Cardiac septum (tissue), 1 donor: ENCODE measurements around the gene CD47. TPM values are rescaled to one million over a fixed set of nuclear protein-coding genes. Genes with fewer than 3 reads are reported as not detected.

Source experiments
- DNase-seq: peaks from one replicate; pipeline ENCODE4 v3.0.0-alpha.2; 2020; ENCODE audit warnings: low spot score
- intact Hi-C: fragments of 100-400 bp; cut with DNase I; formaldehyde crosslinking; loops from one replicate; pipeline ENCODE4 v1.14.0; 2022
- total RNA-seq: library from RNA; stranded (reverse); fragmentation: NEBNext Ultra II Directional; extraction: Animal tissue kit (Norgen Biotek cat#: 25700); gene quantifications from one replicate; pipeline ENCODE4 v1.2.1, GENCODE V29; 2021
- donor health status: DM: no; HTN: no; CAD: no.

Gene CD47
- total RNA-seq, 1 donor from 2014 or later, result 51.4 TPM

- no peak for DNase-seq
- intact Hi-C loops, result no loop called here
Measured at GRCh38 chr3:107995823-107996222, 95.0 kb downstream of the CD47 start.

- DNase-seq, result no peak
- intact Hi-C loops, result no loop called here
Measured at GRCh38 chr3:107994956-107995715, 95.7 kb downstream of the CD47 start.

- DNase-seq, result no peak
- intact Hi-C loops, result no loop called here
Measured at GRCh38 chr3:107994181-107994580, 96.7 kb downstream of the CD47 start.

GRCh38 chr3:107993771-107994170 is 97.1 kb downstream of the CD47 start:
- no peak for DNase-seq
- intact Hi-C loops, result no loop called here

Other genes starting within 250 kb of the CD47 start
- gene IFT57, start 131.4 kb upstream of the CD47 start, total RNA-seq, result 23.1 TPM
- gene HHLA2, start 205.5 kb upstream of the CD47 start, total RNA-seq, result not detected